GM21381 (cell line): ENCODE results near the gene PLTP.
A peak's percentile ranks its signal among the peaks of the same experiment; 100 is the strongest.
"Not testable (repeated sequence)": the region's sequence is repeated elsewhere in the genome, so short reads cannot be mapped to it uniquely, and the experiment has no call there.

Experiments used
- ATAC-seq: cut with Tn5 transposase; IDR thresholded peaks from one replicate; pipeline ENCODE4 v1.9.1; 2021; ENCODE audit warnings: mild to moderate bottlenecking, moderate library complexity; ENCODE audit not compliant: unreplicated experiment

Gene PLTP

GRCh38 chr20:45880988-45881788 is 30.8 kb downstream of the PLTP start, which contains the start of gene ZSWIM1:
Gene ZSWIM1 (plus strand): TSS chr20:45881227. CDS start chr20:45882593, 1,366 bp downstream.
- peak; percentile 96 for ATAC-seq

GRCh38 chr20:45878076-45878761 is 33.7 kb downstream of the PLTP start:
- no peak for ATAC-seq

- no peak for ATAC-seq
Measured at GRCh38 chr20:45874576-45874975, 37.4 kb downstream of the PLTP start.

GRCh38 chr20:45874104-45874481 is 37.9 kb downstream of the PLTP start:
- not testable (repeated sequence) for ATAC-seq

GRCh38 chr20:45873409-45874103 is 38.4 kb downstream of the PLTP start:
- ATAC-seq: no peak

- ATAC-seq: no peak
Measured at GRCh38 chr20:45872626-45873025, 39.3 kb downstream of the PLTP start.

- ATAC-seq: no peak
Measured at GRCh38 chr20:45867819-45868176, 44.2 kb downstream of the PLTP start.

GRCh38 chr20:45867136-45867818 is 44.7 kb downstream of the PLTP start:
- ATAC-seq: no peak

- ATAC-seq: no peak
Measured at GRCh38 chr20:45866454-45866853, 45.5 kb downstream of the PLTP start.

- ATAC-seq: no peak
Measured at GRCh38 chr20:45863543-45864470, 48.1 kb downstream of the PLTP start.

GRCh38 chr20:45861221-45862075 is 50.5 kb downstream of the PLTP start:
- no peak for ATAC-seq

GRCh38 chr20:45860560-45861220 is 51.3 kb downstream of the PLTP start:
- no peak for ATAC-seq

- no peak for ATAC-seq
Measured at GRCh38 chr20:45859916-45860315, 52.0 kb downstream of the PLTP start.

GRCh38 chr20:45857882-45858216 is 54.1 kb downstream of the PLTP start:
- ATAC-seq: peak; percentile 19

GRCh38 chr20:45857114-45857881 is 54.7 kb downstream of the PLTP start, which contains the start of the genes ACOT8 and ZSWIM3:
Gene ACOT8 (minus strand): TSS chr20:45857392. CDS start chr20:45857315, 77 bp downstream.
Gene ZSWIM3 (plus strand): TSS chr20:45857614. CDS start chr20:45857826, 212 bp downstream.
- ATAC-seq: peak; percentile 93

GRCh38 chr20:45853484-45853883 is 58.5 kb downstream of the PLTP start:
- no peak for ATAC-seq

GRCh38 chr20:45852326-45852725 is 59.6 kb downstream of the PLTP start:
- no peak for ATAC-seq

- ATAC-seq: no peak
Measured at GRCh38 chr20:45851501-45851900, 60.5 kb downstream of the PLTP start.
